UCSD-AML1 (cell line): ENCODE results near the gene PLTP.

Experiments used
- DNase-seq: peaks from one replicate; lab custom pipeline; 2025; ENCODE audit not compliant: unreplicated experiment; lab: John Stamatoyannopoulos, UW

PLTP gene

GRCh38 chr20:45850926-45851325 is 61.0 kb downstream of the PLTP start:
- no peak for DNase-seq

GRCh38 chr20:45850238-45850637 is 61.7 kb downstream of the PLTP start:
- DNase-seq, result no peak

DNA sequence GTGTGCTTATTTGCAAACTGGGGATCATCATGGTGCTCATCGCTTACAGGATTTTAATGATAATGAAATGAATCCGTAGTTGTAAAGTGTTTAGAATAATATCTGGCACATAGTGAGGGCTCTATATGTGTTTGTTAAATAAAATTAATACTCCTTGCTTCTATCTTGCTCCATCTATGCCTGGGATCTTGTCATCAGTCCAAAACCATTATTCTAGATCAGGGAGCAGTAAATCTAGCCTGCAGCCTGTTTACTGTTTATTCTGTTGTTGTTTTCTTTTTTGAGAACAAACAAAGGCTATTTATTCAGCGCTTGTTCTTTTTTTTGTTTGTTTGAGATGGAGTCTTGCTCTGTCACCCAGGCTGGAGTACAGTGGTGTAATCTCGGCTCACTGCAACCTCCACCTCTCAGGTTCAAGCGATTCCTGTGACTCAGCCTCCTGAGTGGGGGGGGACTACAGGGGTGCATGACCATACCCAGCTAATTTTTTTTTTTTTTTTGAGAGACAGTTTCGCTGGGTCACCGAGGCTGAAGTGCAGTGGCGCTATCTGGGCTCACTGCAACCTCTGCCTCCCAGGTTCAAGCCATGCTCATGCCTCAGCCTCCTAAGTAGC is 62.9 kb downstream of the PLTP start:
- no peak for DNase-seq
